ENCODE measurements around the gene NPIPA2. TPM values are rescaled to one million over a fixed set of nuclear protein-coding genes. Genes with fewer than 3 reads are reported as not detected.
"Not testable (repeated sequence)": the region's sequence is repeated elsewhere in the genome, so short reads cannot be mapped to it uniquely, and the experiment has no call there.

The NPIPA2 gene
- not detected in 2 replicates for total RNA-seq (2014; rRNA removed; shearing (Covaris generic))

- not testable (repeated sequence) for DNase-seq (ENCODE audit: low spot score)
Measured at GRCh38 chr16:14742273-14743128, at the start of gene NPIPA2. TSS of gene NPIPA2 (plus strand) at chr16:14742533. CDS start at chr16:14748066, 5,533 bp downstream.

GRCh38 chr16:14694129-14694528 lies 48.2 kb upstream of the NPIPA2 start, which contains the start of gene PLA2G10:
TSS of gene PLA2G10 (minus strand) at chr16:14694308. CDS start at chr16:14694229, 79 bp downstream.
- DNase-seq (ENCODE audit: low spot score) = not testable (repeated sequence)

- not testable (repeated sequence) for DNase-seq (ENCODE audit: low spot score)
Measured at GRCh38 chr16:14701859-14702258, 40.5 kb upstream of the NPIPA2 start.

GRCh38 chr16:14702672-14703071 lies 39.7 kb upstream of the NPIPA2 start:
- not testable (repeated sequence) for DNase-seq (ENCODE audit: low spot score)

- DNase-seq (ENCODE audit: low spot score) = not testable (repeated sequence)
Measured at GRCh38 chr16:14703156-14704011, 38.9 kb upstream of the NPIPA2 start, which contains the start of gene NPIPA3. TSS of gene NPIPA3 (plus strand) at chr16:14703411. CDS start at chr16:14708944, 5,533 bp downstream.

- not testable (repeated sequence) for DNase-seq (ENCODE audit: low spot score)
Measured at GRCh38 chr16:14733233-14733632, 9.1 kb upstream of the NPIPA2 start.

GRCh38 chr16:14740832-14741385 lies 1.4 kb upstream of the NPIPA2 start:
- DNase-seq (ENCODE audit: low spot score) = not testable (repeated sequence)

GRCh38 chr16:14741794-14742193 lies 539 bp upstream of the NPIPA2 start:
- DNase-seq (ENCODE audit: low spot score) = not testable (repeated sequence)

GRCh38 chr16:14773654-14774053 lies 31.3 kb downstream of the NPIPA2 start:
- not testable (repeated sequence) for DNase-seq (ENCODE audit: low spot score)

- DNase-seq (ENCODE audit: low spot score) = not testable (repeated sequence)
Measured at GRCh38 chr16:14775624-14776023, 33.3 kb downstream of the NPIPA2 start.

- DNase-seq (ENCODE audit: low spot score) = not testable (repeated sequence)
Measured at GRCh38 chr16:14776763-14777162, 34.4 kb downstream of the NPIPA2 start.

GRCh38 chr16:14779368-14779877 lies 37.1 kb downstream of the NPIPA2 start:
- not testable (repeated sequence) for DNase-seq (ENCODE audit: low spot score)

- DNase-seq (ENCODE audit: low spot score) = not testable (repeated sequence)
Measured at GRCh38 chr16:14786180-14786579, 43.8 kb downstream of the NPIPA2 start.

GRCh38 chr16:14789577-14789976 lies 47.2 kb downstream of the NPIPA2 start:
- not testable (repeated sequence) for DNase-seq (ENCODE audit: low spot score)

- not testable (repeated sequence) for DNase-seq (ENCODE audit: low spot score)
Measured at GRCh38 chr16:14790320-14790956, 48.1 kb downstream of the NPIPA2 start.

GRCh38 chr16:14792914-14793313 lies 50.6 kb downstream of the NPIPA2 start:
- not testable (repeated sequence) for DNase-seq (ENCODE audit: low spot score)

- DNase-seq (ENCODE audit: low spot score) = not testable (repeated sequence)
Measured at GRCh38 chr16:14797558-14797957, 55.2 kb downstream of the NPIPA2 start.

GRCh38 chr16:14803577-14803976 lies 61.2 kb downstream of the NPIPA2 start:
- DNase-seq (ENCODE audit: low spot score) = not testable (repeated sequence)

- not testable (repeated sequence) for DNase-seq (ENCODE audit: low spot score)
Measured at GRCh38 chr16:14807184-14807678, 64.9 kb downstream of the NPIPA2 start.

- not testable (repeated sequence) for DNase-seq (ENCODE audit: low spot score)
Measured at GRCh38 chr16:14813890-14814289, 71.6 kb downstream of the NPIPA2 start.
